ENCODE measurements around the gene ATP5IF1. TPM values are rescaled to one million over a fixed set of nuclear protein-coding genes. Genes with fewer than 3 reads are reported as not detected.

Gene ATP5IF1
- total and polyA plus RNA-seq, 9 of the 15 experiments (the other 6 are each of a cell fraction or from before 2014, with no cell fraction given): 292 to 1,422 (median 388) TPM

DNA sequence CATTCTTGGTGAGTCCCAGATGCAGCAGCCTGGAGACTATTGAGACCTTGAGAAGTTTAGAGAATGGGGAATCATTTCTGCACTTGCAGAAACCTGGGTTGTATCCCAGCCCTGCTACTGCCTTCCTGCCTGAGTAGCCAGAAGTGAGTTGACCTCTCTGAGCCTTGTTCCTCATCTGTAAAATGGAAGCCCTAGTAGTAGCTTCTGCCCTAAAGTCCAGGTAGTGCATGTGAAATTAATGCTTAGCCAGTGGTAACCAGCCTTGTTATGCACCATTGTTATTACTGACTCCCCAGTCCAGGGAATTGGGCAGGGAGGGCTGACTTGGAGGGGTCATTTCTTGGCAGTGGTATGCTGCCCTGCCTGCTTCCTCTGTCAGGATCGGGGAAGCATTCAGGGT is 29.0 kb downstream of the ATP5IF1 start:
- BruUV-seq (replicated peaks): no TSS peak
- TF ChIP-seq, protein P1, sequence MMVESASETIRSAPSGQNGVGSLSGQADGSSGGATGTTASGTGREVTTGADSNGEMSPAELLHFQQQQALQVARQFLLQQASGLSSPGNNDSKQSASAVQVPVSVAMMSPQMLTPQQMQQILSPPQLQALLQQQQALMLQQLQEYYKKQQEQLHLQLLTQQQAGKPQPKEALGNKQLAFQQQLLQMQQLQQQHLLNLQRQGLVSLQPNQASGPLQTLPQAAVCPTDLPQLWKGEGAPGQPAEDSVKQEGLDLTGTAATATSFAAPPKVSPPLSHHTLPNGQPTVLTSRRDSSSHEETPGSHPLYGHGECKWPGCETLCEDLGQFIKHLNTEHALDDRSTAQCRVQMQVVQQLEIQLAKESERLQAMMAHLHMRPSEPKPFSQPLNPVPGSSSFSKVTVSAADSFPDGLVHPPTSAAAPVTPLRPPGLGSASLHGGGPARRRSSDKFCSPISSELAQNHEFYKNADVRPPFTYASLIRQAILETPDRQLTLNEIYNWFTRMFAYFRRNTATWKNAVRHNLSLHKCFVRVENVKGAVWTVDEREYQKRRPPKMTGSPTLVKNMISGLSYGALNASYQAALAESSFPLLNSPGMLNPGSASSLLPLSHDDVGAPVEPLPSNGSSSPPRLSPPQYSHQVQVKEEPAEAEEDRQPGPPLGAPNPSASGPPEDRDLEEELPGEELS (CRISPR knock-in tag; IDR thresholded peaks at IDR 0.05; ENCODE audit: borderline replicate concordance): 0 out of 2 replicates have a peak, but pooled peaks have one; percentile 35
- TF ChIP-seq FOXK1 (CRISPR knock-in tag; IDR thresholded peaks at IDR 0.05; ENCODE audit: borderline replicate concordance): 0 out of 2 replicates have a peak, but pooled peaks have one; percentile 67
- peak; percentile 64 for TF ChIP-seq ESRRA (IDR thresholded peaks at IDR 0.05; ENCODE audit: borderline replicate concordance, low read depth)
- TF ChIP-seq ZNF830 (CRISPR knock-in tag; IDR thresholded peaks at IDR 0.05): no peak
- no peak for TF ChIP-seq ETV6 (IDR thresholded peaks at IDR 0.05; ENCODE audit: borderline replicate concordance in 1 of 2, low read depth in 2 of 2, low read length in 1 of 2)
- peak; percentile 19; the same call in 1 of the 2 replicates for TF ChIP-seq ETV6 (CRISPR knock-in tag; IDR thresholded peaks at IDR 0.05; ENCODE audit: borderline replicate concordance)

More for the DNA sequence above, 29.0 kb downstream of the ATP5IF1 start:
- ChIA-PET POLR2A (interaction anchor here (0.6 to 22.0 kb wide), 8 partner anchors 14 to 182 kb away, joined by 3 to 547 read pairs (median 6); partner anchors contain the start of genes ATP5IF1 and MED18), CTCF (ENCODE audit: low intra/inter-chr PET ratio) (no interaction called here)
- FAIRE-seq: no peak
- H4K20me1 ChIP-seq (replicated peaks; ENCODE audit: control insufficient read depth, insufficient read depth, low read length): peaks cover 61% of the 10 kb centered on the region
- H3K27me3 ChIP-seq (ENCODE audit: control insufficient read depth in 2 of 2, insufficient read depth in 2 of 2, low read length in 2 of 2): no peaks in the 10 kb centered on the region
- ATAC-seq: peak; percentile 1; the same call in 2 of the 3 replicates
- peaks cover 63 to 67% of the 10 kb centered on the region in 2 experiments for H3K4me1 ChIP-seq (replicated peaks in 1 of 2; ENCODE audit: control insufficient read depth in 2 of 2, insufficient read depth in 2 of 2, low read length in 2 of 2)
- H3K27ac ChIP-seq (ENCODE audit: extremely low read depth, low read depth, low read length): peak overlapping the region; percentile 9; the same call in 1 of the 3 replicates
- peaks cover 97% of the 10 kb centered on the region for H3K79me2 ChIP-seq (ENCODE audit: control insufficient read depth, insufficient read depth, low read length)
- no peaks in the 10 kb centered on the region for H3K9me3 ChIP-seq (replicated peaks; ENCODE audit: control insufficient read depth, insufficient read depth, low read depth, low read length)
- intact Hi-C loops (cut with micrococcal nuclease) (loop anchor here (5.0 kb wide), 1 partner anchor 62 kb away; the partner anchor contains the start of gene MED18), in situ Hi-C loops (cut with MboI) (no loop called here)
- DNase-seq (ENCODE audit: extremely low read depth in 1 of 4, low spot score in 3 of 4): peak in 2 of 4 experiments; percentile 7
- H3K9ac ChIP-seq (ENCODE audit: insufficient read depth in 1 of 2, low read depth in 2 of 2, low read length in 2 of 2): peak overlapping the region; percentile 4 to 68; a peak in 1 of 4 replicates
- peak overlapping the region; percentile 56 for H3K4me2 ChIP-seq (ENCODE audit: insufficient read depth, low read length)
- no peaks in the 10 kb centered on the region for H3K9me1 ChIP-seq (ENCODE audit: control insufficient read depth, insufficient read depth, low read length)
- H3K4me3 ChIP-seq: no peak overlapping the region
- H2AFZ ChIP-seq (ENCODE audit: low read depth, low read length): no peak overlapping the region
- whole genome bisulfite sequencing (ENCODE audit: insufficient coverage, low coverage, missing lambda C conversion rate): 71% methylated on average over 1 of the region's 1 CpG
- peaks cover 22% of the 10 kb centered on the region; the same call in 2 of the 3 replicates for H3K36me3 ChIP-seq (ENCODE audit: control insufficient read depth, insufficient read depth, low read length)

All from K562 (cell line).